Globus pallidus (tissue), 1 donor: ENCODE measurements around the gene KRT72.

Experiments
- DNase-seq: peaks from one replicate; pipeline ENCODE4 v3.0.0-alpha.2; 2015; ENCODE audit warnings: low spot score

Gene KRT72

DNA sequence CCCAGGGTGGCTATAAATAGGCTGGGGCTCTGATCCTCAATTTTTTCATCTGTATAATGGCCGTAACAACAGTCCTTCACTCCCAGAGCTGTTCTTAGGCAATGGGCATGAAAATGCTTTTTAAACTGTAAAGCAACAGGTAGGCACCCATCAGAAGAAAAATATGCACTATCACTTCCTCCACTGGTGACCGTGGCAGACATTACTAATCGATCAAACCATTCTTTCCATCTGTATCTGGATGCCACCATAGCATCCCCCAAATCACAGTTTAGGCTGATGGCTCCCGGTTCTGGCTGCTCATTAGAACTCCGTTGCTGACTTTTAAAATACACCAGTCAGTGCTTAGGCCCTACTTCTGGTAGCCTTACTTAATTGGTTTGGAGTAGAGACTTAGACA, 59.6 kb downstream of the KRT72 start:
- DNase-seq, result no peak

DNA sequence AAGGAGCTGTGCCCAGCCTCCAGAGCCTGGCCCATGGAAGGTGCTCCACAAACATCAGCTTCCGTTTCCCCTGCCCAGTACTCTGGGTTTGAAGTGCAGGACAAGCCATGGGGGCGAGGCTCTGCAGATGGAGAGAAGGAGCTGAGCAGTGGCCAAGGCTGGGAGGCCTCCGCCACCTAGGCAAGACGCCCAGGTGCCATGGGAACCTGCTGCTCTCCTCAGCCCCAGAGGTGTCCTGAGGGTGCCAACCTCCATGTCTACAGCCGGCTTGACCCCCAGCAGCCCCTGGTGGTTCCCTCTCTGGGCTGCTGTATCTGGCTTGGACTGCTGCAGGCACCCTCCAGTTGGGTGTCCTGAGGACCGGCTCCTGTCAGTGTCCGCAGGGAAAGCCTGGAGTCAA, 60.7 kb downstream of the KRT72 start:
- DNase-seq, result no peak

DNA sequence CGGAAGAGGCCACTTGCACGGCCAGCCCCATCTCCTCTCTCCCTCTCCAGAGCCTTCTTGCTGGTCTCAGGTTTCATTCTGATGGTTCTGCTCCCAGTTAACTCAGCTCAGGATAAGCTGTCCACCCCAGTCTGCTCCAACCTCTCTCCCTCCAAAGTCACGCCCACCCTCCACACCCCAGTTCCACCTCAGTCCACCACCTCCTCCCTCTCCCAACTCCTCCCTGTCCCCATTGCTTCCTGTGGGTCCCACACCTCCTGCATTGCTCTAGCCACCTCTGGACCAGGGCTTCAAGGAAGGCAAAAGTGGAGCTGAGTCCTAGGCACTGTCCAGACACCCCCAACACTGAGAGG, 61.5 kb downstream of the KRT72 start:
- no peak for DNase-seq

DNA sequence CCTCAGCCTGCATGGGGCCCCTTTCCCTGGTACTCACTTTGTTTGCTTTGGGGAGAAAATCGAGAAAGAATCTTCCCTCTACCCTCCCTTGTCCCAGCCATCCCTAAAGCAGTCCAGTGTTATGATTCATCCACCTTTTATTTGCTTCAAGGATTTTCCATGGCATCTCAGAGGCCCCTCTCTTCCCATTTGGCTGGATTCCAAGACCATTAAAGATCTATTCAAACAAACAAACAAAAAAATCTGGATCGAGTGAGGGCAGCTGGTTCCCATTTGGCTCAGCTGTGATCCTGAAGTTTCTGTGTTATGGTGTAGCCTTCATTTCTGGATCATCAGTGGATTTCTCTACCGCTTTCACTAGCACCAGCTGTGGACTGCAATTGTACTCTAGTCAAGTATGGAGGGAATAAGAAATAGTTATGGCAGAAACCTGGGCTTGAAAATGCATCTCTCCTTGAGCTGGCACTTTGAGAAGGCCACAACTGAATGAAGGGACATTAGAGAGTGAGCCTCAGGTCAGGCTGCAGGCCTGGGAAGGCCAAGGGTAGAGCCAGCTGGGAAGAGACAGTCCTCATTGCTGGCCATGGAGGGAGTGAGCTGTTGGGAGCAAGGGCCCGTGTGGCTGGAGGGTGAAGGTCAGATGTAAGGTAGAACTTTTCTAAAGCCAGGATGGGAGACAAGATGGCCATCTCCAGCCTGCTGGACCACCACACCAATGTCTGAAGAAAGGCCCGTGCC, 62.0 kb downstream of the KRT72 start:
- no peak for DNase-seq

DNA sequence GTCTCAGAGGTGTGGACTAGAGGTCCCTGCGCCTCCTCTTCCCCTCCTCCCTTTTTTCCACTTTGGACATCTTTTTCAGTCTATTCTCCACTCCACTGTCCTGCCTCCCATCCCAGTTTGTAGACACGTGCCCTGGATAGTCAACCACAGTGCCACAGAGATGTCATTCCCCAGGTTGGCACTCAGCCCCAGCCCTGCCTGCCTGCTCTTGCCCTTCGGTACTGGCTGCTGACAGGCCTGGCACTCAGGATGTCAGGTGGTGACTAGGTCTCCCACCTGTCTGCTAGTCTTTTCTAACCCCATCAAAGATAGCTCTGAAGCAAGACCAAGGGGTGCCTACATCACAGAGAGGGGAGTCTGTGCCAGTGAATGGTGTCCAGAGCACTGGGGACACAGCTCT, 64.2 kb downstream of the KRT72 start:
- no peak for DNase-seq
